NCI-H2171 treated with DMSO at 0.1 percent for 48 hours (cell line): ENCODE measurements around the gene PUS1.
"Not testable (repeated sequence)": the region's sequence is repeated elsewhere in the genome, so short reads cannot be mapped to it uniquely, and the experiment has no call there.

Experiments
- DNase-seq: peaks from one replicate; lab custom pipeline; 2025; lab: John Stamatoyannopoulos, UW

Gene PUS1

DNA sequence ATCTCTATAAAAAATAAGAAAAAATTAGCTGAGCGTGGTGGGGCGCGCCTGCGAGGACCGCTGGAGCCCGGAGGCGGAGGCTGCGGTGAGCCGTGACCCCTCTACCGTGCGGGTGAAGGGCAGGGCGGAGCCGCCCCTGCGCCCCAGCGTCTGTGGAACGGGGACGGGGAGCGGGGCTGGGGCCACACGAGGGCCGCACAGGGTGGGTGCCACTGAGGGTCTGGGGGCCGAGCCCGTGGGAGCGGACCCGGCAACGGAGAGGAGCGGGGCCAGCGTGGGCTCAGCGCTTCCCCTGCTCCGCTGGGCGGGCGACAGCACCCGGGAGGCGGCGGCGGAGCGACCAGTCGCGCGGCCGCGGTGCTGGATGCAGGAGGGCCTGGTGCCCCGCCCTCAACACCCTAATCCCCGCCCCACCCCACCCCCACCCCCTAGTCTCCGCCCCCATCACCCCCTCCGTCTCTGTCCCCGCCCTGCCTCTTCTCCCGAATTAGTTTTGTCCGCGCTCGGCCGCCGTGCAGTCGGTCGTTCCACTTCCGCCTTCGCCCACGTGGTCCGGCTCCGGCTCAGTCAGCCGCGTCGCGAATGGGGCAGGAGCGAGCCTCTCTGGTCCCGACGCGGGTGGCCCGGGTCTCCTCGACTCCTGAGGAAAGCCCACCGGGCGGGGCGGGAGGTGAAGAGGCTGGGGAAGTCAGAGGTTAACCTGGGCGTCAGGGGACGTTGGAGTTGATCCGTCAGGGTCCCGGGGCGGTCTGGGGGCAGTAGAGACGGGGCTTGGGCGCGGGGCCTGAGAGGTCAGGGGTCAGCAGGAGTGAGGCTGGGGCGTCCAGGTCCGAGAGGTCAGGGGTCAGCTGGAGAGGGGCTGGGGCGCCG is at the start of gene PUS1:
PUS1 (plus strand) TSS at position 566 of the 870 bp plus-strand sequence. CDS start 447 bp downstream, outside the sequence.
- DNase-seq, result peak; percentile 87

DNA sequence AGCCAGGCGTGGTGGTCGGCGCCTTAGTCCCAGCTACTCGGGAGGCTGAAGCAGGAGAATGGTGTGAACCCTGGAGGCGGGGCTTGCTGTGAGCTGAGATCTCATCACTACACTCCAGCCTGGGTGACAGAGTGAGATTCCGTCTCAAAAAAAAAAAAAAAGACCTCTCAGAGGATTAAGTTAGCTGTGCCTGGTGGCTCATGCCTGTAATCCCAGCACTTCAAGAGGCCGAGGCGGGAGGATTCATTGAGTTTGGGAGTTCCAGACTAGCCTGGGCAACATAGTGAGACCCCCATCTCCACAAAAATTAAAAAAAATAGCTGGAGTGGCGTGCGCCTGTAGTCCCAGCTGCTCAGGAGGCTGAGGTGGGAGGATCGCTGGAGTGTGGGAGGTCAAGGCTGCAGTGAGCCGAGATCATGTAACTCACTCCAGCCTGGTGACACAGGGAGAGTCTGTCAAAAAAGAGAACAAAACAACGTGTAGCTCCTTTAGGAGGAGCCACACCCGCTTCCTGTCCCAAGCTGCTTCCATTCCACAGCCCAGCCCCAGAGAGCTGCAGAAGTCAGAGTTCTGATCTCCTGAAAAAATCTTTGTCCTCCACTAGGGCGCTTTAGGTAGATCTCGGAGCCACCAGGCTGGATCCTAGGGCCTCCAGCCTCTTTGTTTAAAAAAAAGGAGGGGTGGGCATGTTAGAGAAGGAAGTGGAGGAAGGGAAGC is 46.1 kb upstream of the PUS1 start:
- DNase-seq, result no peak

DNA sequence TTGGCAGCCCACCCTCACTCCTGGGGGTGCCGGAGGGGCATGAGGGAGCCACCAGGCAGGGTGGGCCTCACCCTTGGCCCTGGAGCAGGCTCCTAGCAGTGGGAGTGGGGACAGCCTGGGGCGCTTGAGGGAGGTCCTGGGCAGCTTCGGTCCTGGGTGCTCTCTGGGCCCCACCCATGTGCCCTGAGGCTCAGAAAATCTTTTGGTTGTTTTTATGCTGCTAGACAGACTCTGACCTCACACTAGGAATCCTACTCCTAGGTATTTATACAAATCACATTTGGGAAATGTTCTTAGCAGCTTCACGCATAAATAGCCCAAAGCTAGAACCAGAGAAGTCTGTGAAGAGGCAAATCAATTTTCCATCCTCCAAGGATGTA is 45.6 kb upstream of the PUS1 start:
- DNase-seq, result no peak

DNA sequence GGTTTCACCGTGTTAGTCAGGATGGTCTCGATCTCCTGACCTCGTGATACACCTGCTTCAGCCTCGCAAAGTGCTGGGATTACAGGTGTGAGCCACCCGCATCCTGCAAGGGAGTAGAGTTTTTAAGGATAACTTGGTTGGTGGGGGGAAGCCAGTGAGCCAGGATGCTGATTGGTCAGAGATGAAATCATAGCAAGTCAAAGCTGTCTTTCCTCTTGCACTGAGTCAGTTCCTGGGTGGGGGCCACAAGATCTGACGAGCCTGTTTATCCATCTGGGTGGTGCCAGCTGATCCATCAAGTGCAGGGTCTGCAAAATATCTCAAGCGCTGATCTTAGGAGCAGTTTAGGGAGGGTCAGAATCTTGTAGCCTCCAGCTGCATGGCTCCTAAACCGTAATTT is 44.0 kb upstream of the PUS1 start:
- not testable (repeated sequence) for DNase-seq

DNA sequence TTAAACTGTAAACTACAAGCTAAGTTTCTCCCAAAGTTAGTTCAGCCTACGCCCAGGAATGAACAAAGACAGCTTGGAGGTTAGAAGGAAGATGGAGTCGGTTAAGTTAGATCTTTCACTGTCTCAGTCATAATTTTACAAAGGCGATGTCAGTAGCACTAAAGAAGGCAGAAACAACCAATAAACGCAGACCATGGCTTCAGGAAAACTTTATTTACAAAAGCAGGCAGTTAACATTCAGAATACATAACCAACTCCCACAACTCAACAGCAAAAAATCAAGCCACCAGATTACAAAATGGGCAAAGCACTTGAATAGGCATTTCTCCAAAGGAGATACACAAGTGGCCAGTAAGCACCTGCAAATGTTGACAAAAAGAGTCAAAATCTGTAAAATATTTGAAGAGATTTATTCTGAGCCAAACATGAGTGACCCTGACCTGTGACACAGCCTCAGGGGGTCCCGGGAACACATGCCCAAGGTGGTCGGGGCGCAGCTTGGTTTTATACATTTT is 43.5 kb upstream of the PUS1 start:
- no peak for DNase-seq

DNA sequence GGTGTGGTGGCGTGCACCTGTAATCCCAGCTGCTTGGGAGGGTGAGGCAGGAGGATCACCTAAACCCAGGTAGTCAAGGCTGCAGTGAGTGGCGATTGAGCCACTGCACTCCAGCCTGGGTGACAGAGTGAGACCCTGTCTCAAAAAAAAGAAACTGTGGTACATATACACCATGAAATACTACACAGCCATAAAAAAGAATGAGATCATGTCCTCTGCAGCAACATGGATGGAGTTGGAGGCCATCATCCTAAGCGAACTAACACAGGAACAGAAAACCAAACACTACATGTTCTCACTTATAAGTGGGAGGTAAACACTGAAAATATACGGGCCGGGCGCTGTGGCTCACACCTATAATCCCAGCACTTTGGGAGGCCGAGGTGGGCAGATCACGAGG is 37.4 kb upstream of the PUS1 start:
- DNase-seq, result not testable (repeated sequence)

DNA sequence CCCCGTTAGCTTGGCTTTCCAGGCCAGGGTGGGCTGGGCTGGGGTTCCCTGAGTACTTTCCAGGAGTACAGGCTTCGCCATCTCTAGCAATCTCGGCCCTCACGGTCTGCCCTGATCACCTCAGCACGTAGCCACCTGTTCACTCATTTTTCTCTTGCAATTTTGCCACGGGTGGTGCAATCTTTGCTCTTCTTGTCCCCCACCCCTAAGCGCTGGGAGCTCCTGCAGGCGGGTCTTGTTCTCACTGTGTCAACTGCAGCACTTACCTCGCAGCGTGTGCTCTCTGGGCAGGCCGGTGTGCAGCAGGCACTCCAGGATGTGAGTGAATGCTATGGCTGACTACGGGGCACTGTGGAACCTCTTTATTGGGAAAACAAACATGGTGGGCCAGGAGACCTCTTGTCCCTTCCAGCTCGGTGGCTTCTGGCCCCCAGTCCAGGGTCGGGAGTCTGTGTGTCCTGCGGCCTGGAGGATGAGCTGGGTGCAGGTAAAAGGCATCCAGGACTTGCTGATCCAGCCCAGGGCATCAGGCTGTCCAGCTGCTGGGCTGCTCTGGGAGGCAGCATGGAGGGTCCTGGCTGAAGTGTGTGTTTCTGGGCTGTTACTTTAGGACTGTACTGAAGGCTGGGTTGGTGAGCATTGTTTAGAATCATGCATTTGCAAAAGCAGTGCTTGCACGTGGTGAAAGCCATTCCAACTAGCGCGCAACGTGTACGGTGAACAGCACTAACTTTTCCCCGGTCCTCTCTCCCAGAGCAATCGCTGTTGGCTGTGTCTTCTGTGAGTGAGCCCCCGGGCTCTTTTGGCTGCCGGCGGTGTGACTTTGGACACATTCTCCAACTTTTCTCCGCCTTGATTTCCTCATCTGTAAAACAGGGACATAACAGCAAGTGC is 36.1 kb upstream of the PUS1 start:
- no peak for DNase-seq

DNA sequence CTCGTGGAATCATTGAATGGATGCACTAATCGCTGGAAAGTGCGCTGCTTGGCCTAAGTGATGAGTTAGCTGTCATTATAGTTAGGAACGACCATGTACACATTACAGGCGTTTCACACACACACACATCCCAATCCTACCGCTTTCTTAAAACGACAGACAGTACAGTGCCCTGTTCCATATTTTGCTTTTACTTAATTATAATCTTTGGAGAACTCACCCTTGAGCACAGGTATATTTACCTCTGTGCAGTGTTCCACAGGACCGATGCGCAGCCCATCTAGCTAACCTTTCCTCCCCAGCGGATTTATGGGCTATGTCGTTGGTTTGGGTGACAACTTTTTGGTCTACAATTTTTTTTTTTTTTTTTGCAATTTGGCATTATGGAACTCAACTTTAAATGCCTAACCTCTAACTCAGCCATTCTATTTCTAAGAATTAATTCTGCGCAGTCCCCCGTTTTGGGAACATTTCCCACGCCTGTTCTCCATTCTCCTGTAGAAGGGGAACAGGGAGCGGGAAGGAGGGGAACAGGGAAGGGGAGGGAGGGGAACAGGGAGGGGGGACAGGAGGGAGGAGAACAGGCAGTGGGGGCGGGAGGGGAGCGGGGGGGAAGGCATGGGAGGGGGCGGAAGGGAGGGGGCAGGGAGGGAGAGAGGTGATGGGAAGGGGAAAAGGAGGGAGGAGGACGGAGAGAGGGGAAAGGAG is 35.3 kb upstream of the PUS1 start:
- DNase-seq, result no peak

DNA sequence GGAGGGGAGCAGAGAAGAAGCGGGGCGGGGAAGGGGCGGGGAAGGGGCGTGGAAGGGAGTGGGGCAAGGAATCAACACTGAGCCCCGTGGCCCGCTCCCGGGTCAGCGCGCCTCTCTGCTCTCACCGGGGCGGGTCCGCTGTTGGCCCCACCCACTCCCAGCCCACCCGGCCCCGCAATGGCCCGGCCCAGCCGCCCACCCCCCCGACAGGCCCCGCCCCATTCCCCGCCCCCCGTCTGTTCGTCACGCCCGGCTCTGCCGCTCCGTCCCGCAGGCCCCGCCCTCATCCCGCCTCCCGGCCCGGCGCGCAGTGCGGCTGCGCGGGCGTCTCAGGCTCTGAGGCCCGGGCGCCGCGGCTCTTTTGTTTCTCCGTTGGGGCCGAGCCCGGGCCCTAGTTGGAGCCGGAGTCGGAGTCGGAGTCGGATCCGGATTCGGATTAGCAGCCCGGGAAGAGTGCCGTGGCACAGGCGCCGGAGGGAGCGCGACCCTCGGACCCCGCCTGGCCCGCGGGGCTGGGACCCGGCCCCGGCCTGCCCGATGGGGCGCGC is 34.7 kb upstream of the PUS1 start, which contains the start of gene ULK1:
ULK1 (plus strand) TSS at position 310 of the 548 bp plus-strand sequence. CDS start 380 bp downstream, outside the sequence.
- DNase-seq, result peak; percentile 86

DNA sequence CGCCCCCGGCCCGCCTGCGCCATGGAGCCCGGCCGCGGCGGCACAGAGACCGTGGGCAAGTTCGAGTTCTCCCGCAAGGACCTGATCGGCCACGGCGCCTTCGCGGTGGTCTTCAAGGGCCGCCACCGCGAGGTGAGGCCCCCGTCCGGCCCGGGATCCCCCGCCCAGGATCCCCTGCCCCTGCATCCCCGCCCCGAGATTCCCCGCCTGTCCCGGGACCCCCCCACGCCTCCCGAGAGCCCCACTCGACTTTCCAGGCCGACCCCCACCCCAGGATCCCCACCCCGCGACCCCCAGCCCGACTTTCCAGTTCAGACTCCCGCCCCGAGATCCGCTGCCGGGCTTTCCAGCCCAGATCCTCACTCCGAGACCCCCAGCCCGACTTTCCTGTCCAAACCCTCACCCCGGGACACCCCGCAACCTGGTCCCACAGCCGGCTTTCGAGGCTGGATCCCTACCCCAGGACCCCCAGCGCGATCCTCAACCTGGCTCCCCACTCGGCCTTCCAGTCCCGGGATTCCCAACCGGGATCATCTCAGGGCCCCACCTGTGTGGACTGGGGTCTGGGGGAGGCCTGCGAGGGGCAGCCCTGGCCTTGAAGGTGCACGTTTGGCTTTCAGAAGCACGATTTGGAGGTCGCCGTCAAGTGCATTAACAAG is 34.0 kb upstream of the PUS1 start:
- DNase-seq, result no peak

DNA sequence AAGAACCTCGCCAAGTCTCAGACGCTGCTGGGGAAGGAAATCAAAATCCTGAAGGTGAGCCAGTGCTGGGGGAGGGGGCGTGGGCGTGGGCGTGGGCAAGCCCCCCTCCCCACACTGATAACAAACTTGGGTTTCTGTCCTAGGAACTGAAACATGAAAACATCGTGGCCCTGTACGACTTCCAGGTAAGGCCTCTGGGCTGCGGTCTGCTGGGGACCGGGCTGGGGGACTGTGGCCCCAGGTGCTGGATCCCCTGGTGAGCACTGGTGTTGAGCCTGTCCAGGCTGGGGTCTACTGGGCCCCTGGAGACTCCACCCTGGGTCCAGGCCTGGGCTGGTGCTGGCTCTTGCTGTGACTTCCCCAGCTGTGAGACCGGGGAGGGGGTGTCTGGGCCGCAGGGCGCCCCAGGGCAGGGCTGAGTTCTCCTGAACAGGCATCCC is 33.4 kb upstream of the PUS1 start:
- DNase-seq, result no peak

DNA sequence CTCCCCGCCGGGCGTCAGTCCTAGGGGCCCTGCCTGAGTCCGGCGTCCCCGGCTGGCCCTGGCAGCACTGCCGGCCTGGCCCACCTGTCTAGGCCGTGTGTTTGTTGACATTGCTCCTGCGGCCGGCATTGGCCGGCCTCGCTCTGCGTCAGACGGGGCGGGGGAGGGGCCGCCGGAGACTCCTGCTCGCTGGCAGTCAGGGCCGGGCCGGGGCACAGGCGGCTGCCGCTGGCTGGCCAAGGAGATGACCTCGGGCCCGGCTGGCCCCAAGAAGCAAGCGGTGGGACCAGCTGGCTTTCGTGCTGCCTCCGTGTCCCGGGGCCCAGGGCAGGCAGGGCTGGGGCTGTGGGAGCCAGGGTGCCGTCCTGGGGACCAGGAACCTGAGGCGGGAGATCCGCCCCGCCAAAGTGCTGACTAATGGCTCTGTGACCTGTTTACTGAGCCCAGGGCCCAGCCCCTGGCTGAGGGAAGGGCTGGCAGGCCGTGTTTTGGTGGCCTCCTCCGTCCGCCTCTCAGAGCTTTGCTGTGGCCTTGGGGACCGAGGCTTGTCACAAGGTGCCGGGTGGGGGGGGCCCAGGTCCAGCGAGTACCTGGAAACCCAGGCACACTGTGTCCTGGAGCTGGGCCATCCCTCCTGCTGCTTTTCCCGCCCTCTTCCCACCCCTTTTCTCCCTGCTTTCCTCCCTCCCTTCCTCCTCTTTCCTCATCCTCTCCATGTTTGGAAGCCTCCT is 32.8 kb upstream of the PUS1 start:
- DNase-seq, result no peak

DNA sequence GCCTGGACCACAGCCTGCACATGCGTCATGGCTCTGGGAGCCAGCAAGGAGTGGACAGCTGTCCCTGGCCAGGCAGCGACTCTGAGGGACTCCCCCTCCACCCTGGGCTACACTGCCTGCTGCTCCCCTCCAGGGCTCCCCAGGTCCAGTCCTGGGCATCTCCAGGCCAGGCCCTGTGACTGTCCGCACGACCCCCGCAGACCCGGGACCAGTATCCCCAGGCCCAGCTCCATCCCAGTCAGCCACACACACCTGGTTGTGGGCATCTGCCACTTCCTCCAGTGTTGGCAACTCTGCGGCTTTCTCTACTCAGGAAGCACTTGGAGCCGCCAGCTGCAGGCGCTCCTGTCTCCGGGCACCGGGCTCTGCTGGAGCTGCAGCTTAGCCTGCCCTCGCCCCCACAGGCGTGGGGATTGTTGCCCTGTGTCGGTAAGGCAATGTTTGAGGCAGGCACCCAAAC is 32.2 kb upstream of the PUS1 start:
- no peak for DNase-seq

DNA sequence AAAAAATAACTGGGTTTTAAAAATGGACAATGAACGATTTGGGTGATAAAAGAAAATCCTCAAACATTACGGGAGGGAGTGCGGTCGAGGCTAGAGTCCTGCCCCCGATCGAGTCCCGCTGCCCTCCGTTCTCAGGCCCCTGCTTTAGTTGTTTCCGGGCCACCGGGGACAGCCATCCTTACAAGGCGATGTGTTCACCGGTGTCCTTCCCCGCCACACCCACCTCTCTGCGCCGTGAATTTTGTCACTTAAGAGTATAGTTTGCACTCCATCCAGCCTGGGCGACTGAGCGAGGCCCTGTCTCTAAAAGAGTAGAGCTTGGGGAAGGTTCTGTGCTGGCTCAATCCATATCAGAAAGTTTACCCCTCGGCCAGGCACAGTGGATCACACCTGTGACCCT is 31.8 kb upstream of the PUS1 start:
- DNase-seq, result no peak

DNA sequence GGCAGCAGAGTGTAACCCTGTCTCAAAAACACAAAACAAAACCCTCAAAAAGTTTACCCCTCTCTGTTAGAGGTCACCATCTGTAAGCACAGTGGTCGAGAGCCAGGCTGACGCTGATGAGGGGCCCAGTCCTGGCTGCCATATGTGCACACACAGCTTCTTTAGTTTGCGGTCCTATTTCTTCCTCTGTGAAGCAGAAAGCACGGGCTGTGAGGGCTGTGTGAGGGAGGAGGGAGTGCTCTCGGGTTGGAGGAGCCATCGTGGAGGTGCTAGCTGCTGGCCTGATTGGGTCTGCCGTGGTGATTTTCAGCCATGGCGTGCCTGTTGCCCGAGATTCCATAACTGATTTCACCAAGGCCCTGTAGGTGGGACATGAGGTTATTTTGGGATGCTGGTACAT is 31.2 kb upstream of the PUS1 start:
- DNase-seq, result no peak

DNA sequence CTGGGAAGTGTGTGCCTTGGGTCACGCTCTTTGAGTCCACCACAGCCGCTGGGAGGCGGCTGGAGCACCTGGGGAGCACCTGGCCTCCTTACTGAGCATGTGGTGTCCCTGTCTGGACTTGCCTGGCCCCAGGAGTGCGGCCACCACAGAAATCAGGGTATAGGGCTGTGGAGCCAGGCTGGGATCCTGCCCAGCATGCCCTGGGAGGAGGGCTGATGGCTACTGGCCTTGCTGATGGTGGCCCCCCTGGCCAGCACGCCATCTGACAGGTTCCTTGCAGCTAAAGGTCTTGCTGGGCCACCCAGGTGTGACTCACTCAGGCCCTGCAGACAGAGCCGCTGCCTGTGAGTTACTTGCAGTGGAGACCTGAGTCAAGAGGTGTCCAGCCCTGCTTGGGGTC is 28.7 kb upstream of the PUS1 start:
- DNase-seq, result no peak

DNA sequence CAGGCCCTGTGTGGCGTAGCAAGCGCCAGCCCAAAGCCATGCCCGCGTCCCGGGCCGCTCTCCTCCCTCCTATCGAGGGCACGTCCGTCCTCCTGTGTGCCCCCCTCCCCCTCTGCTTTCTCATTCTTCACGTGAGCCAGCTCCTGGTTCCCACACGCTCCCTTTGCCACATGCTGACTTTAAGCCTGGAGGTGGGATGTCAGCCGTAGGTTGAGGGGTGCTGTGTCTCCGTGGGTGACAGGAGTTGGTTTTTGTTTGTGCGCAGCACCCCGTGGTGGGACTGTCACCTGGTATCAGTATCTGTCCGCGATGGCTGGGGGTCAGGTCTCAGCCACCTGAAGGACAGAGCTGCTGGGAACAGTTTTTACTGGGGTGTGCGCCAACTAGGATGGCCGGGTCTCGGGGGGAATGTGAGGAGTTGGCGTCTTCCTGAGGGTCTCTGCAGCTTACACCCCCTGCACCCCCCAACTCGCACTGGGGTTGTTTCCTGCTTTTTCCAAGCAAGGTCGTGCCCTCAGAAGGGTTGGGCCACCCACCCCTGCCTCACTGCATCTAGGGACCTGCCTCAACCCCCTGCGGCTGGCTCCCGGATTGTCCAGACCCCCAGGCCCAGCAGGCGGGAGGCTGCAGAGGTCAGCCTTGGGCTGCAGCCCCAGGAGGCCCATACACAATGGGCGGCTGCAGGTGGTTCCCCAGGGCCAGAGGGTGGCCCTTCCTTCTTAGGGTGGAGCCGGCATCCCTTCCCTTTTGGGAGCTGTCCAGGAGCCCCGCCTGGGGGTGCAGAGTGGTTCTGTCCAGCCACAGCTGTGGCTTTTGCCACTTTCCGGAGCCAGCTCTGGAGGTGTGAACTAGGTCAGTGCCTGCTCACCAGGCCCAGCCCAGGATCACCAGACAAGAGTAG is 27.4 kb upstream of the PUS1 start:
- no peak for DNase-seq
